Measurements from ENCODE around the gene GSTT2. TPM values are rescaled to one million over a fixed set of nuclear protein-coding genes. Genes with fewer than 3 reads are reported as not detected.

Gene GSTT2
- total RNA-seq, 1 donor from 2014 or later, result not detected

GRCh38 chr22:24001314-24001713 is 21.4 kb downstream of the GSTT2 start:
- no peaks in the 10 kb centered on the region for H3K27me3 ChIP-seq (ENCODE audit: insufficient read depth, low read length)
- H3K9me3 Mint-ChIP-seq (ENCODE audit: unreplicated experiment), result no peaks in the 10 kb centered on the region
- H3K27ac ChIP-seq (ENCODE audit: low read depth, low read length), result no peak overlapping the region
- H3K36me3 ChIP-seq (ENCODE audit: insufficient read depth, low read length), result no peaks in the 10 kb centered on the region
- no peak for DNase-seq (ENCODE audit: low read depth)
- H3K27ac Mint-ChIP-seq (ENCODE audit: unreplicated experiment), result no peak overlapping the region
- no peaks in the 10 kb centered on the region for H3K4me1 Mint-ChIP-seq (ENCODE audit: low read depth, unreplicated experiment)
- H3K4me3 Mint-ChIP-seq (ENCODE audit: unreplicated experiment), result no peak overlapping the region
- no peak overlapping the region for H2AFZ ChIP-seq (ENCODE audit: low read depth, low read length)
- H3K9ac ChIP-seq (ENCODE audit: low read length), result no peak overlapping the region
- H3K36me3 Mint-ChIP-seq (ENCODE audit: low read depth, unreplicated experiment), result no peaks in the 10 kb centered on the region
- H3K4me1 ChIP-seq (ENCODE audit: insufficient read depth, low read length), result no peaks in the 10 kb centered on the region
- peaks cover 22% of the 10 kb centered on the region for H3K27me3 Mint-ChIP-seq (ENCODE audit: low read depth, unreplicated experiment)
- no peaks in the 10 kb centered on the region for H3K9me3 ChIP-seq (ENCODE audit: insufficient read depth, low read depth, low read length)
- no peak for FAIRE-seq
- no peak overlapping the region for H3K4me3 ChIP-seq (ENCODE audit: insufficient read depth, low read depth, low read length)
- H3K79me2 ChIP-seq (ENCODE audit: insufficient read depth, low read length), result no peaks in the 10 kb centered on the region
- H3K4me2 ChIP-seq (ENCODE audit: low read length), result no peak overlapping the region
- no peak for TF ChIP-seq EZH2 (IDR thresholded peaks at IDR 0.05; ENCODE audit: insufficient read depth, low read length)
- TF ChIP-seq, protein P1, sequence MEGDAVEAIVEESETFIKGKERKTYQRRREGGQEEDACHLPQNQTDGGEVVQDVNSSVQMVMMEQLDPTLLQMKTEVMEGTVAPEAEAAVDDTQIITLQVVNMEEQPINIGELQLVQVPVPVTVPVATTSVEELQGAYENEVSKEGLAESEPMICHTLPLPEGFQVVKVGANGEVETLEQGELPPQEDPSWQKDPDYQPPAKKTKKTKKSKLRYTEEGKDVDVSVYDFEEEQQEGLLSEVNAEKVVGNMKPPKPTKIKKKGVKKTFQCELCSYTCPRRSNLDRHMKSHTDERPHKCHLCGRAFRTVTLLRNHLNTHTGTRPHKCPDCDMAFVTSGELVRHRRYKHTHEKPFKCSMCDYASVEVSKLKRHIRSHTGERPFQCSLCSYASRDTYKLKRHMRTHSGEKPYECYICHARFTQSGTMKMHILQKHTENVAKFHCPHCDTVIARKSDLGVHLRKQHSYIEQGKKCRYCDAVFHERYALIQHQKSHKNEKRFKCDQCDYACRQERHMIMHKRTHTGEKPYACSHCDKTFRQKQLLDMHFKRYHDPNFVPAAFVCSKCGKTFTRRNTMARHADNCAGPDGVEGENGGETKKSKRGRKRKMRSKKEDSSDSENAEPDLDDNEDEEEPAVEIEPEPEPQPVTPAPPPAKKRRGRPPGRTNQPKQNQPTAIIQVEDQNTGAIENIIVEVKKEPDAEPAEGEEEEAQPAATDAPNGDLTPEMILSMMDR (IDR thresholded peaks at IDR 0.05; ENCODE audit: insufficient read depth, low read depth, low read length), result no peak
- H4K20me1 ChIP-seq (ENCODE audit: insufficient read depth, low read length), result no peaks in the 10 kb centered on the region

DNA sequence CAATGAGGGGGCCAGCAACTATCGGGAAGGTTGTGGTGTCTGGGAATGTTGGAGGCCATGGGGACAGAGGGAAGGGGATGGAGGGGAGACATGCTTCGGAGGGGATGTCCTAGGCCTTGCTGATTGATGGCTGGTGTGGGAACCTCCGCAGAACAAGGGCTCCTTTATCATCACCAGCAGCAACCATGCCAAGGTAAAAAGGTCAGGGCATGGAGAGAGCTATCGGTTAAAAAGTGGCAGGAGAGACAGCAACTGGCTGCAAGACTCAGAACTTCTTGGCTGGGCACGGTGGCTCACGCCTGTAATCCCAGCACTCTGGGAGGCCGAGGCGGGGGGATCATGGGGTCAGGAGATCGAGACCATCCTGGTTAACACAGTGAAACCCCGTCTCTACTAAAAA is 22.3 kb downstream of the GSTT2 start:
- FAIRE-seq (no peak), DNase-seq (ENCODE audit: low read depth) (no peak)
- H3K36me3 ChIP-seq (ENCODE audit: insufficient read depth, low read length), result no peaks in the 10 kb centered on the region
- Mint-ChIP-seq H3K27ac (ENCODE audit: unreplicated experiment) (no peak overlapping the region), H3K9me3 (ENCODE audit: unreplicated experiment) (no peaks in the 10 kb centered on the region), H3K4me3 (ENCODE audit: unreplicated experiment) (no peak overlapping the region), H3K36me3 (ENCODE audit: low read depth, unreplicated experiment) (no peaks in the 10 kb centered on the region), H3K27me3 (ENCODE audit: low read depth, unreplicated experiment) (peaks cover 28% of the 10 kb centered on the region), H3K4me1 (ENCODE audit: low read depth, unreplicated experiment) (no peaks in the 10 kb centered on the region)
- H3K27me3 ChIP-seq (ENCODE audit: insufficient read depth, low read length), result no peaks in the 10 kb centered on the region
- H2AFZ ChIP-seq (ENCODE audit: low read depth, low read length), result no peak overlapping the region
- H3K4me3 ChIP-seq (ENCODE audit: insufficient read depth, low read depth, low read length), result no peak overlapping the region
- no peak overlapping the region for H3K4me2 ChIP-seq (ENCODE audit: low read length)
- no peaks in the 10 kb centered on the region for H4K20me1 ChIP-seq (ENCODE audit: insufficient read depth, low read length)
- no peak overlapping the region for H3K27ac ChIP-seq (ENCODE audit: low read depth, low read length)
- no peaks in the 10 kb centered on the region for H3K79me2 ChIP-seq (ENCODE audit: insufficient read depth, low read length)
- no peak overlapping the region for H3K9ac ChIP-seq (ENCODE audit: low read length)
- H3K4me1 ChIP-seq (ENCODE audit: insufficient read depth, low read length), result no peaks in the 10 kb centered on the region
- no peak for TF ChIP-seq EZH2 (IDR thresholded peaks at IDR 0.05; ENCODE audit: insufficient read depth, low read length)
- TF ChIP-seq, protein P1 (IDR thresholded peaks at IDR 0.05; ENCODE audit: insufficient read depth, low read depth, low read length), result no peak
- no peaks in the 10 kb centered on the region for H3K9me3 ChIP-seq (ENCODE audit: insufficient read depth, low read depth, low read length)

- Mint-ChIP-seq H3K27me3 (ENCODE audit: low read depth, unreplicated experiment) (peaks cover 28% of the 10 kb centered on the region), H3K9me3 (ENCODE audit: unreplicated experiment) (no peaks in the 10 kb centered on the region), H3K36me3 (ENCODE audit: low read depth, unreplicated experiment) (no peaks in the 10 kb centered on the region), H3K4me3 (ENCODE audit: unreplicated experiment) (no peak overlapping the region), H3K27ac (ENCODE audit: unreplicated experiment) (no peak overlapping the region), H3K4me1 (ENCODE audit: low read depth, unreplicated experiment) (no peaks in the 10 kb centered on the region)
- Histone ChIP-seq H3K9me3 (ENCODE audit: insufficient read depth, low read depth, low read length) (no peaks in the 10 kb centered on the region), H3K79me2 (ENCODE audit: insufficient read depth, low read length) (no peaks in the 10 kb centered on the region), H3K9ac (ENCODE audit: low read length) (no peak overlapping the region), H2AFZ (ENCODE audit: low read depth, low read length) (no peak overlapping the region), H3K4me1 (ENCODE audit: insufficient read depth, low read length) (no peaks in the 10 kb centered on the region), H3K27me3 (ENCODE audit: insufficient read depth, low read length) (no peaks in the 10 kb centered on the region), H3K4me2 (ENCODE audit: low read length) (no peak overlapping the region), H3K4me3 (ENCODE audit: insufficient read depth, low read depth, low read length) (no peak overlapping the region), H3K27ac (ENCODE audit: low read depth, low read length) (no peak overlapping the region), H3K36me3 (ENCODE audit: insufficient read depth, low read length) (no peaks in the 10 kb centered on the region), H4K20me1 (ENCODE audit: insufficient read depth, low read length) (no peaks in the 10 kb centered on the region)
- no peak for FAIRE-seq
- no peak for DNase-seq (ENCODE audit: low read depth)
- TF ChIP-seq, protein P1 (IDR thresholded peaks at IDR 0.05; ENCODE audit: insufficient read depth, low read depth, low read length), result no peak
- TF ChIP-seq EZH2 (IDR thresholded peaks at IDR 0.05; ENCODE audit: insufficient read depth, low read length), result no peak
Observed at GRCh38 chr22:24002851-24003250, 22.9 kb downstream of the GSTT2 start.

Data from astrocyte (in vitro differentiated cells and primary cell).